ENCODE measurements around the gene UGGT1. TPM values are rescaled to one million over a fixed set of nuclear protein-coding genes. Genes with fewer than 3 reads are reported as not detected.

The UGGT1 gene
- total RNA-seq, 2 experiments from 2014 or later: 33.2 to 59.5 TPM

- Histone ChIP-seq H3K4me2 (ENCODE audit: low read length) (no peak overlapping the region), H3K27ac (ENCODE audit: low read depth, low read length, poor library complexity, severe bottlenecking) (no peak overlapping the region), H3K79me2 (ENCODE audit: insufficient read depth, low read depth, low read length) (no peaks in the 10 kb centered on the region), H3K36me3 (ENCODE audit: insufficient read depth, low read length) (peaks cover 98% of the 10 kb centered on the region), H2AFZ (ENCODE audit: low read length) (no peak overlapping the region), H4K20me1 (ENCODE audit: insufficient read depth, low read length) (no peaks in the 10 kb centered on the region), H3K4me1 (ENCODE audit: insufficient read depth, low read length, poor library complexity, severe bottlenecking) (peaks cover 4% of the 10 kb centered on the region), H3K4me3 (ENCODE audit: low read depth, low read length, poor library complexity, severe bottlenecking) (no peak overlapping the region), H3K9me2 (ENCODE audit: insufficient read depth, low read length) (no peaks in the 10 kb centered on the region), H3K9me3 (ENCODE audit: low read length) (no peaks in the 10 kb centered on the region)
- DNase-seq (ENCODE audit: low spot score): no peak
- ChIA-PET CTCF (ENCODE audit: unreplicated experiment) (no interaction called here), POLR2A (no interaction called here)
- intact Hi-C loops (cut with micrococcal nuclease; ENCODE audit: unreplicated experiment): no loop called here
- BruUV-seq (replicated peaks): no TSS peak
- TF ChIP-seq EZH2phosphoT487 (IDR thresholded peaks at IDR 0.05; ENCODE audit: borderline replicate concordance, low read depth, low read length) (no peak), CTCF (conservative IDR thresholded peaks at IDR 0.05; ENCODE audit: low read length) (no peak)
Measured at GRCh38 chr2:128156812-128157211, 65.8 kb downstream of the UGGT1 start.

DNA sequence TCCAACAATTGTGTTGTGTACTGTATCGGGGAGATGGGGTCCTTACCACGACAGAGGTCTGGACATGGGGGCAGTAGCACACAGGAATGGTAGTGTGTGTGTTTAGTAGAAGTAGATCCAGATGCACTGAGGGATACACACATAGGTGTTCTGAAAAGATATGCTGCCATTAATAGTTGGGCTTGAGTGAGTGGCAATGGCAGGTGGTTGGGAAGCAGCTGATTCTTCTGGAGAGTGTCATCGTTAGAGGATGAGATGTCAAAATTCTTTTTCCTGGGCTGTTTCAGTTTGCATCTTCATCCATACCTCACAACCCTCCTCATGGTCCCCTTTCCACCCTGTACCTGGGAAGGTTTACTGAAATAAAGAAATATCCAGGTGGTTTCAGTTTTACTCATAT lies 66.6 kb downstream of the UGGT1 start:
- Histone ChIP-seq H3K79me2 (ENCODE audit: insufficient read depth, low read depth, low read length) (no peaks in the 10 kb centered on the region), H3K4me1 (ENCODE audit: insufficient read depth, low read length, poor library complexity, severe bottlenecking) (peaks cover 4% of the 10 kb centered on the region), H2AFZ (ENCODE audit: low read length) (no peak overlapping the region), H3K4me2 (ENCODE audit: low read length) (no peak overlapping the region), H3K4me3 (ENCODE audit: low read depth, low read length, poor library complexity, severe bottlenecking) (no peak overlapping the region), H3K36me3 (ENCODE audit: insufficient read depth, low read length) (peaks cover 99% of the 10 kb centered on the region), H3K9me2 (ENCODE audit: insufficient read depth, low read length) (no peaks in the 10 kb centered on the region), H3K27ac (ENCODE audit: low read depth, low read length, poor library complexity, severe bottlenecking) (no peak overlapping the region), H4K20me1 (ENCODE audit: insufficient read depth, low read length) (no peaks in the 10 kb centered on the region), H3K9me3 (ENCODE audit: low read length) (no peaks in the 10 kb centered on the region)
- TF ChIP-seq CTCF (conservative IDR thresholded peaks at IDR 0.05; ENCODE audit: low read length) (no peak), EZH2phosphoT487 (IDR thresholded peaks at IDR 0.05; ENCODE audit: borderline replicate concordance, low read depth, low read length) (no peak)
- DNase-seq (ENCODE audit: low spot score): no peak
- POLR2A ChIA-PET: no interaction called here
- BruUV-seq (replicated peaks): no TSS peak
- intact Hi-C loops (cut with micrococcal nuclease; ENCODE audit: unreplicated experiment): no loop called here
- CTCF ChIA-PET (ENCODE audit: unreplicated experiment): no interaction called here

- no peak for DNase-seq (ENCODE audit: low spot score)
- TF ChIP-seq EZH2phosphoT487 (IDR thresholded peaks at IDR 0.05; ENCODE audit: borderline replicate concordance, low read depth, low read length) (no peak), CTCF (conservative IDR thresholded peaks at IDR 0.05; ENCODE audit: low read length) (no peak)
- no peaks in the 10 kb centered on the region for H3K79me2 ChIP-seq (ENCODE audit: insufficient read depth, low read depth, low read length)
- H2AFZ ChIP-seq (ENCODE audit: low read length): no peak overlapping the region
- H3K36me3 ChIP-seq (ENCODE audit: insufficient read depth, low read length): peaks cover 97% of the 10 kb centered on the region
- ChIA-PET POLR2A (no interaction called here), CTCF (ENCODE audit: unreplicated experiment) (no interaction called here)
- no peaks in the 10 kb centered on the region for H3K9me3 ChIP-seq (ENCODE audit: low read length)
- no peaks in the 10 kb centered on the region for H4K20me1 ChIP-seq (ENCODE audit: insufficient read depth, low read length)
- intact Hi-C loops (cut with micrococcal nuclease; ENCODE audit: unreplicated experiment): no loop called here
- H3K9me2 ChIP-seq (ENCODE audit: insufficient read depth, low read length): no peaks in the 10 kb centered on the region
- BruUV-seq (replicated peaks): no TSS peak
- peaks cover 4% of the 10 kb centered on the region for H3K4me1 ChIP-seq (ENCODE audit: insufficient read depth, low read length, poor library complexity, severe bottlenecking)
- H3K27ac ChIP-seq (ENCODE audit: low read depth, low read length, poor library complexity, severe bottlenecking): no peak overlapping the region
- no peak overlapping the region for H3K4me2 ChIP-seq (ENCODE audit: low read length)
- H3K4me3 ChIP-seq (ENCODE audit: low read depth, low read length, poor library complexity, severe bottlenecking): no peak overlapping the region
Measured at GRCh38 chr2:128158176-128158575, 67.2 kb downstream of the UGGT1 start.

Data from OCI-LY7 (cell line).